Skeletal muscle satellite cell (primary cell): Measurements from ENCODE around the gene MINPP1.

Experiments
- H3K27me3 ChIP-seq: 2 replicates; pipeline ENCODE4 v1.7.0; 2013; ENCODE audit warnings: low read length; ENCODE audit not compliant: control insufficient read depth, insufficient read depth
- H3K36me3 ChIP-seq: 2 replicates; pipeline ENCODE4 v1.7.0; 2013; ENCODE audit warnings: mild to moderate bottlenecking, control low read depth, low read length; ENCODE audit not compliant: insufficient read depth
- H3K4me1 ChIP-seq: 2 replicates; pipeline ENCODE4 v1.7.0; 2013; ENCODE audit warnings: low read length; ENCODE audit not compliant: control insufficient read depth, insufficient read depth
- H3K4me2 ChIP-seq: 2 replicates; pipeline ENCODE4 v1.7.0; 2013; ENCODE audit warnings: mild to moderate bottlenecking, low read length
- H3K4me3 ChIP-seq: 2 replicates; pipeline ENCODE4 v1.7.0; 2013; ENCODE audit warnings: low read length
- H3K9ac ChIP-seq: 2 replicates; pipeline ENCODE4 v1.7.0; 2013; ENCODE audit warnings: mild to moderate bottlenecking, low read depth, low read length, moderate library complexity
- H3K9me3 ChIP-seq: replicated peaks from 2 replicates; pipeline ENCODE4 v1.7.0; 2013; ENCODE audit warnings: mild to moderate bottlenecking, control low read depth, low read length

MINPP1 gene

DNA sequence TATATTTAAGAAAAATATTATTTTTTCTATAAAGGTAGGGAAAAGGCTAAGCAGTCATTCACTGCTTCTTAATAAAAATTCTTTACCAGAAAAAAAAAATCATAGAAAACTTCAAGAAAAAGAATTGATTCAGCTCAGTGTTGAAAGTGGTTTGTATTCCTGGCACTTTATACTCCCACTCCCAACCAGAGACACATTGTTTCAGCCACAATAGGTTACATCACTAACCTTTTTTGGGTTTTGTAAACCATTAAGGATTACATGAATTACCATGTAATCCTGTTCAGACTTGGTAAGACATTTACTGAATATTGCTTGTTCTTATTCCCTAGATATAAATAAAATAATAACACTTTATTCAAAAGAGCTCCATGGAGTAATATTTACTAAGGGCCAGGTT lies 46.6 kb downstream of the MINPP1 start:
- H3K9ac ChIP-seq = no peak overlapping the region
- peaks cover 5% of the 10 kb centered on the region for H3K36me3 ChIP-seq
- H3K9me3 ChIP-seq = no peaks in the 10 kb centered on the region
- no peak overlapping the region for H3K4me2 ChIP-seq
- no peak overlapping the region for H3K4me3 ChIP-seq
- H3K27me3 ChIP-seq = no peaks in the 10 kb centered on the region
- H3K4me1 ChIP-seq = peaks cover 29% of the 10 kb centered on the region

DNA sequence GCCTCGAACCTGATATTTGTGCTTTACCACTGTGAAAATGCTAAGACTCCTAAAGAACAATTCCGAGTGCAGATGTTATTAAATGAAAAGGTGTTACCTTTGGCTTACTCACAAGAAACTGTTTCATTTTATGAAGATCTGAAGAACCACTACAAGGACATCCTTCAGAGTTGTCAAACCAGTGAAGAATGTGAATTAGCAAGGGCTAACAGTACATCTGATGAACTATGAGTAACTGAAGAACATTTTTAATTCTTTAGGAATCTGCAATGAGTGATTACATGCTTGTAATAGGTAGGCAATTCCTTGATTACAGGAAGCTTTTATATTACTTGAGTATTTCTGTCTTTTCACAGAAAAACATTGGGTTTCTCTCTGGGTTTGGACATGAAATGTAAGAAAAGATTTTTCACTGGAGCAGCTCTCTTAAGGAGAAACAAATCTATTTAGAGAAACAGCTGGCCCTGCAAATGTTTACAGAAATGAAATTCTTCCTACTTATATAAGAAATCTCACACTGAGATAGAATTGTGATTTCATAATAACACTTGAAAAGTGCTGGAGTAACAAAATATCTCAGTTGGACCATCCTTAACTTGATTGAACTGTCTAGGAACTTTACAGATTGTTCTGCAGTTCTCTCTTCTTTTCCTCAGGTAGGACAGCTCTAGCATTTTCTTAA lies 47.7 kb downstream of the MINPP1 start:
- Histone ChIP-seq H3K36me3 (peaks cover 5% of the 10 kb centered on the region), H3K9ac (no peak overlapping the region), H3K4me2 (no peak overlapping the region), H3K9me3 (no peaks in the 10 kb centered on the region), H3K4me1 (peaks cover 18% of the 10 kb centered on the region), H3K4me3 (no peak overlapping the region), H3K27me3 (no peaks in the 10 kb centered on the region)

DNA sequence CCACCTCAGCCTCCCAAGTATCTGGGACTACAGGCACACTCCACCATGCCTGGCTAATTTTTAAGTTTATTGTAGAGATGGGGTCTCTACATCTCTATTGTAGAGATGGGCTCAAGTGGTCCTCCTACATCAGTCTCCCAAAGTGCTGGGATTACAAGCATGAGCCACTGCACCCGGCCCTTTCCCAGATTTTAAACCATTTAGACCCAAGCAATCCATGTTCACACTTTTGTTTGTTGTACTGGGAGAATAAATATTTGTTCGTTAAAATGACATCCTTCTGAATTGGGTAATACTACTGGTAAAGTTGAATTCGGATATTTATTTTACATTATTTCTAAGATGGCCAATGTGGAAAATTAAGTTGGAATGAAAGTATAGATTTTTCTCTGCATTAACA lies 52.7 kb downstream of the MINPP1 start:
- Histone ChIP-seq H3K27me3 (no peaks in the 10 kb centered on the region), H3K36me3 (peaks cover under 1% of the 10 kb centered on the region), H3K4me2 (no peak overlapping the region), H3K4me1 (no peaks in the 10 kb centered on the region), H3K4me3 (no peak overlapping the region), H3K9ac (no peak overlapping the region), H3K9me3 (no peaks in the 10 kb centered on the region)

DNA sequence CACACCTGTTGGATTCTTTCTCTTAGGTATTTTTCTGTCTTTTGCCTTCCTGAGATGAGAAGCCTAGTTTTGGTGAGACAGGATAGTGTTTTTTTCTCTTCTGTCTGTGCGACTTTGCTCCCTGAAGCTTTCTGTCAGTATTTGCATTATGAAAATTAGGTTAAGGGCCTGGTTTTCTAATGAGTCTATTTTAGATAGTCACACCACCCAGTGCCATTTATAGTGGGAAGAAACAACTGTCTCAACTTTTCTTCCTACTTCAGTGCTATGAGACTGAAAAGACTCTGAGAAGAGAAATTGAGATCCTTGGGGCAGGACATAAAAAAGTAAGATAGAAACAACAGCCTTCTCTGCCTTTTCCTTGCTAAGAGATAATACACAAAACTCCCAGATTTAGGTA lies 53.6 kb downstream of the MINPP1 start:
- H3K4me1 ChIP-seq = no peaks in the 10 kb centered on the region
- H3K9ac ChIP-seq = no peak overlapping the region
- H3K4me3 ChIP-seq = no peak overlapping the region
- H3K36me3 ChIP-seq = no peaks in the 10 kb centered on the region
- no peak overlapping the region for H3K4me2 ChIP-seq
- H3K27me3 ChIP-seq = no peaks in the 10 kb centered on the region
- H3K9me3 ChIP-seq = no peaks in the 10 kb centered on the region

DNA sequence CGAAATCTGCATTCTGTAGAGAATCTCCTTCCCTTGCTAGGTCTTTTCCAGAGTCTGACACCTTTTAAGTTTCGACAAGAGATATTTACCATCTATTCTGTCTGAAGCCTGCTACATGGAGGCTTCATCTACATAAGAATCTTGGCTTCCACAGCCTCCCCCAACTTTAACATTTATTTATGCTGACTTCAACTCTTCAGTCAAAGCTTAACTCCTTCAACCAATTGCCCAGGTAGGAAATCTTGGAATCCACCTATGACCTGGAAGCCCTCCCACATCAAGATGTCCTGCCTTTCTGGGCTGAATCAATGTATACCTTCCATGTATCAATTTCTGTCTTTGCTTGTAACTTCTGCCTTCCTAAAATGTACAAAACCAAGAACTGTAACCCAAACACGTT lies 54.7 kb downstream of the MINPP1 start:
- H3K4me3 ChIP-seq = no peak overlapping the region
- H3K4me2 ChIP-seq = no peak overlapping the region
- H3K9me3 ChIP-seq = no peaks in the 10 kb centered on the region
- H3K4me1 ChIP-seq = no peaks in the 10 kb centered on the region
- H3K36me3 ChIP-seq = no peaks in the 10 kb centered on the region
- H3K9ac ChIP-seq = no peak overlapping the region
- H3K27me3 ChIP-seq = no peaks in the 10 kb centered on the region

DNA sequence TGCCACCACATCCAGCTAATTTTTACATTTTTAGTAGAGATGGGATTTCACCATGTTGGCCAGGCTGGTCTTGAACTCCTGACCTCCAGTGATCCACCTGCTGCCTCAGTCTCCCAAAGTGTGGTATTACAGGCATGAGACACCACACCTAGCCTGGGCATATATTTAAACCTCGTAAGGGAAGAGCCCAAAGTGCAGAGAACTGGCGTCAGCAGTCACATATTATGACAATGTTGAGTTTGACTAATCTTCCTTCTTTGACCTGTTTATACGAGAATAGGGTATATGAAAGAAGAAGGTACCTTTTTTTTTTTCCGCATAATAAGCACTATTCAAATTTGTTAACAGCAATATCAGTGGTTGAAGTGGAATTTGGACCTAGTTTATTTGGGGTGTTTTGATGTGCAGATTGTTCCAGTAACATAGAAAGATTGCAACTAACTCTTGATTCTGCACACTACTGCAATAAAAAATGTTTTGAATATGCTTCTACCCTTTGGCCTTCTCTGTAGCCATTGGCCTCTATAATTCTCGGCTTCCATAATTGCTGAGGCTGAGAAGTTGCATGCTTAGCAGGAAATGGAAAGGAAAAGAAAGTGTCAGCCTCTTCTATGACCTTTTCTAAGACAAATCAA lies 55.9 kb downstream of the MINPP1 start:
- no peaks in the 10 kb centered on the region for H3K36me3 ChIP-seq
- H3K4me2 ChIP-seq = no peak overlapping the region
- no peaks in the 10 kb centered on the region for H3K9me3 ChIP-seq
- H3K27me3 ChIP-seq = no peaks in the 10 kb centered on the region
- H3K9ac ChIP-seq = no peak overlapping the region
- no peak overlapping the region for H3K4me3 ChIP-seq
- H3K4me1 ChIP-seq = no peaks in the 10 kb centered on the region

DNA sequence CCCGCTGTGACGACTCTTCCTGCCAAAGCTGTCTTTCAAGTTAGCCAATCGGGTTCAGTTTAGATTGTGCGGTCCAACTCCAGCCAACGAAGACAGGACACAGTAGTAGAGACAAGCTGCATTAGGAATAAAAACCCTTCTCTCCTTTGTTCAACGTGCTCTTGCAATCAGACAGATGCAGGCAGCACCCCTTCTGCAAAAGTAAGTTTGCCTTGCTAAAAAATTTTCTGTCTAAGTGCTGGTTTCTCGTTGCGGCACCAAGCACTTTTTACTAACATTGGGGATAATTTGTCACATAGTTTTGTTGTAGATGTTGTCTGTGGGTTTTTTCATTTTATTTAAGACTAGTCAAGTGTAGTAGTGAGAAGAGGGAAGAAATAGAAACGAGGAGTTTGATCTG lies 58.1 kb downstream of the MINPP1 start:
- H3K4me1 ChIP-seq = no peaks in the 10 kb centered on the region
- H3K27me3 ChIP-seq = peaks cover 5% of the 10 kb centered on the region
- H3K4me3 ChIP-seq = no peak overlapping the region
- no peak overlapping the region for H3K9ac ChIP-seq
- H3K36me3 ChIP-seq = no peaks in the 10 kb centered on the region
- no peaks in the 10 kb centered on the region for H3K9me3 ChIP-seq
- H3K4me2 ChIP-seq = no peak overlapping the region

DNA sequence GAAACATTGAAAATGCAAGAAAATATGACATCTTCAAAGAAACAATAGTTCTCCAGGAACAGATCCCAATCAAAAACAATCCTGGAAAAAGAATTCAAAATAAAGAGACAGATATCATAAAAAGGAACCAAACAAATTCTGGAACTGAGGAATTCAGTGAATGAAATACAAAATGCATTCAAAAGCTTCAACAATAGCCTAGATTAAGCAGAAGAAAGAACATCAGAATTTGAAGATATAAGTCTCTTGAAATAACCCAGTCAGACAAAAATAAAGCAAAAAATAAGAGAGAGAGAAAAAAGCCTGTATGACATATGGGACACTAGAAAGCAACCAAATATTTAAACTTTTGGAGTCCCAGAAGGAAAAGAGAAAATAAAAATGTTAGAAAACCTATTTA lies 60.3 kb downstream of the MINPP1 start:
- Histone ChIP-seq H3K9me3 (no peaks in the 10 kb centered on the region), H3K9ac (no peak overlapping the region), H3K27me3 (peaks cover 7% of the 10 kb centered on the region), H3K36me3 (no peaks in the 10 kb centered on the region), H3K4me2 (no peak overlapping the region), H3K4me1 (no peaks in the 10 kb centered on the region), H3K4me3 (no peak overlapping the region)

DNA sequence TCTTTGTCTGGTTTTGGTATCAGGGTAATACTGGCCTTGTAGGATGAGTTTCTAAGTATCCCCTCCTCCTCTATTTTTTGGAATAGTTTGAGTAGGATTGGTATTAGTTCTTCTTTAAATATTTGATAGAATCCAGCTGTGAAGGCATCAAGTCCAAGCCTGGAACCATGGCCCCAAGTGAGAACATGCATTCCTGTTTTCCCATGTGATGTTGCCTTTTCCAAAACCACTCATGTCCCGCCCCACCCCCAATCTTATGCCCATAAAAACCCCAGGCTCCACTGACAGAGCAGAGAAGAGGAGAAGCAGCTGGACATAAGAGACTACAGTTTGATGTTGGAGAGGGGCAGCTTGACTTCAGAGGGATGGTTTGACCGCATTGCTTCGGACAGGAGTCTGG lies 71.2 kb downstream of the MINPP1 start:
- Histone ChIP-seq H3K4me2 (no peak overlapping the region), H3K36me3 (no peaks in the 10 kb centered on the region), H3K4me1 (peaks cover 9% of the 10 kb centered on the region), H3K4me3 (no peak overlapping the region), H3K9ac (no peak overlapping the region), H3K27me3 (no peaks in the 10 kb centered on the region), H3K9me3 (no peaks in the 10 kb centered on the region)

DNA sequence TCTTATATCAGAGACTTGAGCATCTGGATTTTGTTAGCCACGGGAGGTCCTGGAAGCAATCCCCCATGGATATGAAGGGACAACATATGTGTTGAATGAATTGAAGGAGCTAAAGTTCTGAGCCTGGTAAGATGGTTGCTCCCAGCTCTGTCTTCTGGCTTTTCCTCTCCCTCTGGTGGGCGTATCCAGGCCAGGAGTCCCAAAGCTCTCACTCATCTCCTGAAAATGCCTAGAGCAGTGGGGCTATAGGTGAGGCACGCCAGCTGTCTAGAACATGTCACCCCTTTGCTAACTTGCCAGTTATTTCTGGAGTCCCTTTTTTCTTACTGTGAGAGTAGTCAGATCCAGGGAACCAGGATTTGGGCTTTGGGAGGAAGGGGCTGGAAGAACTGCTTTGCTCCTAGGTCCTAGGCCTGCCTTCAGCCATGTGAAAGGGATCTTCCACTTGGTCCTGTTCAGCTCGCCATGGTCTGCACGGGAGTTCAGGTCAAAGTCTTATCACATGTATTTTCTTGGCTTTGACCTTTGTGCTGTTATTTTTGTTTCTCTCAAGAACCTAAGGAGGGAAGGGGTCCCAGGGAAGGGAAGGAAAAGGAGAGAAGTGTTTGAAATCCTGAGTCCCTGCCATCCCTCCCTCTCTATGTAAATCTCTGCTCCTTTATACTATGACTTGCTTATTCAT lies 73.6 kb downstream of the MINPP1 start:
- Histone ChIP-seq H3K9me3 (no peaks in the 10 kb centered on the region), H3K27me3 (no peaks in the 10 kb centered on the region), H3K36me3 (no peaks in the 10 kb centered on the region), H3K9ac (no peak overlapping the region), H3K4me2 (peak overlapping the region; percentile 66), H3K4me3 (peak overlapping the region; percentile 48), H3K4me1 (peaks cover 9% of the 10 kb centered on the region)

DNA sequence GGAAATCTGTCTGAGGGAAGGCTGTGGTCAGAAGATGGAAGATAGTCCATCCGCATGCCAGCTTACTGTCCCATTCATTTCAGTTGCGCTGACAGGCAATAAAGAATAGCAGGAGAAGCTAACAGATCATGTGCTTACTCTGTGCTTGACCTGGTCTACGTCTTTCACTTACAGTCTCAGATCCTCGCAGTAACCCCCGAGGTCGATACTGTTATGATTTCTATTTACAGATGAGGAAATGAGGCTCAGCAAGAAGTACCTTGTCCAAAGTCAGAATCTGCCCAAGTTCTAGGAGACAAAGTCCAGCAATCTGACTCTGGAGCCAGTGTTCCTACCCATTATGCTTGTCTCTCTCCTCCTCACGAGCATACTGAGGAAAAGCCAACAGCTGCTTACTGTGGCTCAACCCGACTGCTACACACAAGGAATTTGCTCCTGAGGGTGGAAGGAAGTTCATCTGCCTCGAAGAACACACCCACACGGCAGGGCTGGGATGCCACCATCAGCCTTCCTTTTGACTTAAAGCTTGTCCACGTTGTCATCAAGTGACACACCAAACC lies 74.2 kb downstream of the MINPP1 start:
- no peaks in the 10 kb centered on the region for H3K9me3 ChIP-seq
- H3K4me2 ChIP-seq = peak overlapping the region; percentile 66
- peak overlapping the region; percentile 48 for H3K4me3 ChIP-seq
- no peaks in the 10 kb centered on the region for H3K27me3 ChIP-seq
- H3K36me3 ChIP-seq = no peaks in the 10 kb centered on the region
- no peak overlapping the region for H3K9ac ChIP-seq
- H3K4me1 ChIP-seq = peaks cover 9% of the 10 kb centered on the region
